GM18858 (cell line): Measurements from ENCODE around the gene CSNK1D.

Source experiments
- ATAC-seq: cut with Tn5 transposase; IDR thresholded peaks from one replicate; pipeline ENCODE4 v1.9.1; 2021; ENCODE audit not compliant: unreplicated experiment

CSNK1D gene

GRCh38 chr17:82253179-82253544, 20.3 kb downstream of the CSNK1D start:
- no peak for ATAC-seq

GRCh38 chr17:82252511-82253178, 20.9 kb downstream of the CSNK1D start:
- ATAC-seq: no peak

GRCh38 chr17:82250868-82251500, 22.5 kb downstream of the CSNK1D start:
- ATAC-seq: no peak

GRCh38 chr17:82249896-82250581, 23.5 kb downstream of the CSNK1D start:
- ATAC-seq: no peak

- no peak for ATAC-seq
Observed at GRCh38 chr17:82248815-82249674, 24.5 kb downstream of the CSNK1D start.

GRCh38 chr17:82247856-82248671, 25.4 kb downstream of the CSNK1D start:
- no peak for ATAC-seq

GRCh38 chr17:82247182-82247823, 26.2 kb downstream of the CSNK1D start:
- no peak for ATAC-seq

- no peak for ATAC-seq
Observed at GRCh38 chr17:82246365-82247181, 26.9 kb downstream of the CSNK1D start.

GRCh38 chr17:82246040-82246364, 27.5 kb downstream of the CSNK1D start:
- ATAC-seq: no peak

- no peak for ATAC-seq
Observed at GRCh38 chr17:82245134-82246039, 28.1 kb downstream of the CSNK1D start.

GRCh38 chr17:82244413-82245133, 28.9 kb downstream of the CSNK1D start:
- ATAC-seq: no peak

- no peak for ATAC-seq
Observed at GRCh38 chr17:82243648-82244412, 29.7 kb downstream of the CSNK1D start.

- ATAC-seq: no peak
Observed at GRCh38 chr17:82242977-82243647, 30.4 kb downstream of the CSNK1D start.

- no peak for ATAC-seq
Observed at GRCh38 chr17:82242698-82242976, 30.9 kb downstream of the CSNK1D start.

GRCh38 chr17:82241926-82242697, 31.4 kb downstream of the CSNK1D start:
- ATAC-seq: no peak
